GM12878 (cell line): ENCODE results near the gene PRKCQ. TPM values are rescaled to one million over a fixed set of nuclear protein-coding genes. Genes with fewer than 3 reads are reported as not detected.

ENCODE experiments used
- ATAC-seq: fragments of 200-7000 bp; cut with Tn5 transposase; 3 replicates; pipeline ENCODE4 v1.9.1; 2020; ENCODE audit warnings: mild to moderate bottlenecking, moderate library complexity
- BruUV-seq: library from RNA; stranded (reverse); fragments of 400-500 nt; replicated peaks from 2 replicates; lab custom pipeline; 2021; lab: Mats Ljungman, UMichigan
- CTCF ChIA-PET: fragments of 300-600 bp; sonication (Branson Sonifier 250); formaldehyde crosslinking; extraction: SDS; loops from one replicate; lab custom pipeline; 2021; ENCODE audit warnings: inconsistent platforms; lab: Yijun Ruan, JAX
- POLR2A ChIA-PET: fragments of 350-600 bp; formaldehyde crosslinking; extraction: SDS; loops from one replicate; lab custom pipeline; 2021; ENCODE audit warnings: inconsistent platforms; lab: Charles Lee
- RAD21 ChIA-PET: fragments of 300-600 bp; sonication (Branson Sonifier 250); formaldehyde crosslinking; loops from one replicate; lab custom pipeline; 2023; ENCODE audit warnings: antibody characterized with exemption; ENCODE audit not compliant: unreplicated experiment; lab: Charles Lee
- SMC1A ChIA-PET: fragments of 300-600 bp; sonication (Branson Sonifier 250); formaldehyde crosslinking; loops from one replicate; lab custom pipeline; 2023; ENCODE audit not compliant: unreplicated experiment, uncharacterized antibody; lab: Charles Lee
- DNase-seq: peaks from one replicate; pipeline ENCODE4 v3.0.0-alpha.2; 2011; ENCODE audit warnings: low read depth, low spot score
- FAIRE-seq: peaks from 3 replicates; lab custom pipeline; 2011; peaks lifted over from hg19 to GRCh38; lab: Jason Lieb, UNC
- H2AFZ ChIP-seq: 2 replicates; pipeline ENCODE4 v1.6.0; 2011; ENCODE audit warnings: low read depth, low read length, control low read depth; ENCODE audit not compliant: control insufficient read depth
- H3K27ac ChIP-seq: 2 replicates; pipeline ENCODE4 v1.5.1; 2011; ENCODE audit warnings: control low read depth; ENCODE audit not compliant: control insufficient read depth, insufficient read depth
- H3K27me3 ChIP-seq, 2 experiments: replicated peaks in 1 of 2; 2 replicates each; pipeline versions ENCODE4 v1.6.0 to v1.6.1; 2011; ENCODE audit warnings: low read length in 1 of 2; ENCODE audit not compliant: control insufficient read depth in 2 of 2, insufficient read depth in 2 of 2
- H3K36me3 ChIP-seq, 2 experiments: 2 replicates each; pipeline ENCODE4 v1.5.1; 2011; ENCODE audit warnings: low read length in 1 of 2; ENCODE audit not compliant: control insufficient read depth in 2 of 2, insufficient read depth in 2 of 2
- H3K4me1 ChIP-seq: 2 replicates; pipeline ENCODE4 v1.6.1; 2011; ENCODE audit warnings: mild to moderate bottlenecking, low read length, moderate library complexity, mixed read lengths; ENCODE audit not compliant: control insufficient read depth, insufficient read depth
- H3K4me2 ChIP-seq: 2 replicates; pipeline ENCODE4 v1.6.0; 2011; ENCODE audit warnings: control low read depth; ENCODE audit not compliant: control insufficient read depth, insufficient read depth
- H3K4me3 ChIP-seq: fragments of 200-600 bp; sonication (generic); 2 replicates; pipeline ENCODE4 v1.5.1; 2016
- H3K79me2 ChIP-seq: 2 replicates; pipeline ENCODE4 v1.6.0; 2011; ENCODE audit warnings: low read length; ENCODE audit not compliant: control insufficient read depth, insufficient read depth
- H3K9ac ChIP-seq: 2 replicates; pipeline ENCODE4 v1.8.0; 2011; ENCODE audit warnings: low read length, control low read depth, mixed read lengths; ENCODE audit not compliant: control insufficient read depth, insufficient read depth
- H3K9me3 ChIP-seq: replicated peaks from 3 replicates; pipeline ENCODE4 v1.5.1; 2011; ENCODE audit warnings: mild to moderate bottlenecking, low read length; ENCODE audit not compliant: control insufficient read depth, insufficient read depth
- H4K20me1 ChIP-seq: 2 replicates; pipeline ENCODE4 v1.6.0; 2011; ENCODE audit not compliant: control insufficient read depth, insufficient read depth
- BACH1 ChIP-seq: fragments of 450-650 bp; IDR thresholded peaks from 2 replicates; pipeline ENCODE4 v1.6.1; 2017; ENCODE audit warnings: mild to moderate bottlenecking, borderline replicate concordance
- CREM ChIP-seq: IDR thresholded peaks from 2 replicates; pipeline ENCODE4 v1.6.1; 2014; ENCODE audit warnings: antibody characterized with exemption, low read depth
- IRF3 ChIP-seq: fragments of 450-650 bp; IDR thresholded peaks from 2 replicates; pipeline ENCODE4 v1.6.1; 2014; ENCODE audit warnings: mild to moderate bottlenecking
- MXI1 ChIP-seq: fragments of 150-350 bp; IDR thresholded peaks from 2 replicates; pipeline ENCODE4 v1.6.1; 2011; ENCODE audit warnings: low read depth, mild to moderate bottlenecking, inconsistent platforms, low read length, improper control_type of control experiment
- NFIC ChIP-seq: IDR thresholded peaks from 2 replicates; pipeline ENCODE4 v1.6.1; 2012; ENCODE audit warnings: low read depth, mild to moderate bottlenecking, inconsistent platforms, low read length, moderate library complexity
- PKNOX1 ChIP-seq: fragments of 450-650 bp; IDR thresholded peaks from 2 replicates; pipeline ENCODE4 v1.6.1; 2016; ENCODE audit warnings: mild to moderate bottlenecking
- REST ChIP-seq: IDR thresholded peaks from 2 replicates; pipeline ENCODE4 v1.6.1; 2012; ENCODE audit warnings: mild to moderate bottlenecking, low read depth, low read length
- SRF ChIP-seq, 2 experiments: IDR thresholded peaks; 2 replicates each; pipeline ENCODE4 v1.6.1; 2011; ENCODE audit warnings: low read depth in 2 of 2, low read length in 2 of 2, mild to moderate bottlenecking in 1 of 2, moderate library complexity in 1 of 2
- TCF3 ChIP-seq: IDR thresholded peaks from 2 replicates; pipeline ENCODE4 v1.6.1; 2012; ENCODE audit warnings: low read depth, mild to moderate bottlenecking, low read length, borderline replicate concordance; ENCODE audit not compliant: insufficient read depth
- ZNF207 ChIP-seq: fragments of 450-650 bp; IDR thresholded peaks from 2 replicates; pipeline ENCODE4 v1.6.1; 2014; ENCODE audit warnings: antibody characterized with exemption, mild to moderate bottlenecking, borderline replicate concordance
- ZNF217 ChIP-seq: fragments of 450-650 bp; IDR thresholded peaks from 2 replicates; pipeline ENCODE4 v1.6.1; 2017; ENCODE audit warnings: antibody characterized with exemption, mild to moderate bottlenecking
- WGBS: methylation state at CpG from one replicate; pipeline ENCODE4 v1.1.6; 2016; ENCODE audit warnings: low lambda C conversion rate; ENCODE audit not compliant: insufficient replicate concordance, insufficient coverage; ENCODE audit errors: missing lambda C conversion rate; 5-methylcytosine and 5-hydroxymethylcytosine counted together
- in situ Hi-C: fragments of 300-500 bp; cut with MboI; formaldehyde crosslinking; loops from 9 replicates; pipeline ENCODE4 v1.14.3; 2018; ENCODE audit warnings: mixed read lengths
- intact Hi-C: fragments of 100-400 bp; cut with micrococcal nuclease; formaldehyde crosslinking; loops from one replicate; pipeline ENCODE4 v1.14.2; 2022; ENCODE audit not compliant: unreplicated experiment
- polyA plus RNA-seq, 11 experiments: library from polyadenylated mRNA; depleted of rRNA in 4 of 11; unstranded in 6 of 11; stranded (reverse) in 5 of 11; fragments of >200 nt; fragmentation: Nextera tagmentation in 4 of 11; fragmentation: Illumina TruSeq in 1 of 11; extraction: Ambion mirVana in 4 of 11; extraction: Trizol in 1 of 11; gene quantifications; 1 replicate in 1 of 11; 2 replicates in 10 of 11; pipeline versions ENCODE4 v1.2.1 to v1.2.3, GENCODE V29; 2011 to 2016; ENCODE audit warnings: inconsistent platforms in 2 of 11, missing spikeins in 2 of 11, low read depth in 1 of 11
- total RNA-seq, 4 experiments: library from RNA; depleted of rRNA in 3 of 4; stranded (reverse); fragments of >200 nt in 3 of 4; fragmentation: Illumina TruSeq in 1 of 4; extraction: Trizol in 1 of 4; gene quantifications; 2 replicates each; pipeline versions ENCODE4 v1.2.1 to v1.2.3, GENCODE V29; 2013 to 2021
- TF ChIP-seq, protein P1 (sequence below): fragments of 450-650 bp; formaldehyde crosslinking; IDR thresholded peaks from 2 replicates; pipeline ENCODE4 v1.4.0; 2020; ENCODE audit warnings: mild to moderate bottlenecking, moderate library complexity
- TF ChIP-seq, protein P2 (sequence below): fragments of 450-650 bp; IDR thresholded peaks from 2 replicates; pipeline ENCODE4 v1.6.1; 2016; ENCODE audit warnings: mild to moderate bottlenecking

Gene PRKCQ
- total and polyA plus RNA-seq, 10 of the 15 experiments (the other 5 are each of a cell fraction or from before 2014, with no cell fraction given), result 0.26 to 8.9 (median 0.98) TPM

DNA sequence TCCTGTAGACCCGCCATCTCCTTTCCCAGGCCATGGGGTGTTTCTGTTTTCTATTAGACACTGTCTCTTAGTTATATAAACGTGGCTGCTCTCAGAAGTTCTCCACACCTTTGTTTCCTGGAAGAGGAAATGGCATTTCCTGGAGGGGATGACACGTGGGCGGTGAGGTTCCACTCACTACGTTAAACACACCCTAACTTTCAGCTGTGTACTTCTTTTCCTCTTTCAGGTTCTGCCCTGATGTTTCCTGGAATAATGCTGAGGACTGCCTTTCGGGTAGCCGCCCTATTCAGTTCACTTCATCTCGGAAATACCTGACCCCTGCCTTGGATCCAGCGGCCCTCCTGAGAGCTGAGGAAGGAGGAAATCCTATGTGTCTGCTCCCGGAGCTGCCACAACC is 3.4 kb upstream of the PRKCQ start:
- ATAC-seq, result no peak
- H3K4me1 ChIP-seq, result no peaks in the 10 kb centered on the region
- no peaks in the 10 kb centered on the region for H3K9me3 ChIP-seq
- in situ Hi-C loops (no loop called here), intact Hi-C loops (loop anchor here (5.0 to 10.0 kb wide), 2 partner anchors 84 to 139 kb away; no protein-coding TSS in a partner anchor)
- BruUV-seq, result no TSS peak
- H3K9ac ChIP-seq, result no peak overlapping the region
- no peak for DNase-seq
- no peaks in the 10 kb centered on the region for H3K36me3 ChIP-seq
- H2AFZ ChIP-seq, result no peak overlapping the region
- no peak overlapping the region for H3K27ac ChIP-seq
- peaks cover 2 to 3% of the 10 kb centered on the region in 2 experiments for H3K27me3 ChIP-seq
- no peak overlapping the region for H3K4me3 ChIP-seq
- no peak for FAIRE-seq
- ChIA-PET POLR2A (no interaction called here), SMC1A (interaction anchor here (1.1 to 1.8 kb wide), 4 partner anchors 9 to 165 kb away, joined by 3 to 6 read pairs (median 5); no protein-coding TSS in a partner anchor), RAD21 (interaction anchor here (0.7 to 1.9 kb wide), 2 partner anchors 48 to 84 kb away, joined by 3 to 5 read pairs; no protein-coding TSS in a partner anchor), CTCF (interaction anchor here (0.8 to 2.2 kb wide), 3 partner anchors 40 to 67 kb away, joined by 4 to 7 read pairs (median 6); no protein-coding TSS in a partner anchor)
- 14% methylated on average over 10 of the region's 10 CpGs for WGBS
- H3K4me2 ChIP-seq, result no peak overlapping the region
- H4K20me1 ChIP-seq, result no peaks in the 10 kb centered on the region
- no peaks in the 10 kb centered on the region for H3K79me2 ChIP-seq
- TF ChIP-seq ZNF217 (no peak), BACH1 (no peak), SRF (IDR thresholded peaks at IDR 0.05; ENCODE audit: low read depth in 2 of 2, low read length in 2 of 2) (no peak), MXI1 (no peak), CREM (no peak), ZNF207 (no peak), TCF3 (no peak), NFIC (no peak), PKNOX1 (no peak), IRF3 (no peak), REST (no peak)
- TF ChIP-seq, protein P1, sequence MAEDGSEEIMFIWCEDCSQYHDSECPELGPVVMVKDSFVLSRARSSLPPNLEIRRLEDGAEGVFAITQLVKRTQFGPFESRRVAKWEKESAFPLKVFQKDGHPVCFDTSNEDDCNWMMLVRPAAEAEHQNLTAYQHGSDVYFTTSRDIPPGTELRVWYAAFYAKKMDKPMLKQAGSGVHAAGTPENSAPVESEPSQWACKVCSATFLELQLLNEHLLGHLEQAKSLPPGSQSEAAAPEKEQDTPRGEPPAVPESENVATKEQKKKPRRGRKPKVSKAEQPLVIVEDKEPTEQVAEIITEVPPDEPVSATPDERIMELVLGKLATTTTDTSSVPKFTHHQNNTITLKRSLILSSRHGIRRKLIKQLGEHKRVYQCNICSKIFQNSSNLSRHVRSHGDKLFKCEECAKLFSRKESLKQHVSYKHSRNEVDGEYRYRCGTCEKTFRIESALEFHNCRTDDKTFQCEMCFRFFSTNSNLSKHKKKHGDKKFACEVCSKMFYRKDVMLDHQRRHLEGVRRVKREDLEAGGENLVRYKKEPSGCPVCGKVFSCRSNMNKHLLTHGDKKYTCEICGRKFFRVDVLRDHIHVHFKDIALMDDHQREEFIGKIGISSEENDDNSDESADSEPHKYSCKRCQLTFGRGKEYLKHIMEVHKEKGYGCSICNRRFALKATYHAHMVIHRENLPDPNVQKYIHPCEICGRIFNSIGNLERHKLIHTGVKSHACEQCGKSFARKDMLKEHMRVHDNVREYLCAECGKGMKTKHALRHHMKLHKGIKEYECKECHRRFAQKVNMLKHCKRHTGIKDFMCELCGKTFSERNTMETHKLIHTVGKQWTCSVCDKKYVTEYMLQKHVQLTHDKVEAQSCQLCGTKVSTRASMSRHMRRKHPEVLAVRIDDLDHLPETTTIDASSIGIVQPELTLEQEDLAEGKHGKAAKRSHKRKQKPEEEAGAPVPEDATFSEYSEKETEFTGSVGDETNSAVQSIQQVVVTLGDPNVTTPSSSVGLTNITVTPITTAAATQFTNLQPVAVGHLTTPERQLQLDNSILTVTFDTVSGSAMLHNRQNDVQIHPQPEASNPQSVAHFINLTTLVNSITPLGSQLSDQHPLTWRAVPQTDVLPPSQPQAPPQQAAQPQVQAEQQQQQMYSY (CRISPR knock-in tag), result no peak
- TF ChIP-seq, protein P2, sequence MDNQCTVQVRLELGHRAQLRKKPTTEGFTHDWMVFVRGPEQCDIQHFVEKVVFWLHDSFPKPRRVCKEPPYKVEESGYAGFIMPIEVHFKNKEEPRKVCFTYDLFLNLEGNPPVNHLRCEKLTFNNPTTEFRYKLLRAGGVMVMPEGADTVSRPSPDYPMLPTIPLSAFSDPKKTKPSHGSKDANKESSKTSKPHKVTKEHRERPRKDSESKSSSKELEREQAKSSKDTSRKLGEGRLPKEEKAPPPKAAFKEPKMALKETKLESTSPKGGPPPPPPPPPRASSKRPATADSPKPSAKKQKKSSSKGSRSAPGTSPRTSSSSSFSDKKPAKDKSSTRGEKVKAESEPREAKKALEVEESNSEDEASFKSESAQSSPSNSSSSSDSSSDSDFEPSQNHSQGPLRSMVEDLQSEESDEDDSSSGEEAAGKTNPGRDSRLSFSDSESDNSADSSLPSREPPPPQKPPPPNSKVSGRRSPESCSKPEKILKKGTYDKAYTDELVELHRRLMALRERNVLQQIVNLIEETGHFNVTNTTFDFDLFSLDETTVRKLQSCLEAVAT, result no peak
